DMS153 treated with DMSO at 0.1 percent for 48 hours (cell line): ENCODE results near the gene CDH22.

Experiments used
- DNase-seq: peaks from one replicate; lab custom pipeline; 2025; ENCODE audit not compliant: unreplicated experiment; lab: John Stamatoyannopoulos, UW

Gene CDH22

DNA sequence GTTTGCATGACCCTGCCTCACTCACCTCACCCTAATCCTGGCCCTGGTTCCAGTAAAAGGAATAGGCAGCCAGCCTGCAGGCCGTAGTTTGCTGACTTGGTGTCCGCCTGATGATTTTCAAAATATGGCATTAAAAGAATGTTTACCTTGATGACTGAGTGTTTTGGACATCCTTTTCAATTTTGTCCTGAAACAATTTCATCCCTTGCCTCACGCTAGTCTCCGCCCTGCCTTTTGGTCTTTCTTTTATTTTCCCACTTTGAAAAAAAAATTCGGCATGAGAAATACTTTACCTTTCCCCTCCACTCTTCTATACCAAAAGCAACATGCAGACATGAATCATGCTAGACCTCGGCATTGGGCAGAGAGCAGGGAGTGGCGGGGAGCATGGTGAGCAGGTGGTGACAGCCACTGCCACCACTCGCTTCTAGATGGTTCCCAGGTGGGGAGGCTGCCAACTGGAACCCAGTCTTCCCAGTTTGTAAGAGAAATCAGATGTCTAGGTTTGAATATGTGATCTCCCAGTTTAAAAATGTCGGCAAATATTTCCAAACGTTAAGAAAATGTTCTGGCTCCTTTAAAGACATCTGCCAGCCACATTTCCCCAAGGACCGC is 180.8 kb downstream of the CDH22 start:
- DNase-seq: no peak

DNA sequence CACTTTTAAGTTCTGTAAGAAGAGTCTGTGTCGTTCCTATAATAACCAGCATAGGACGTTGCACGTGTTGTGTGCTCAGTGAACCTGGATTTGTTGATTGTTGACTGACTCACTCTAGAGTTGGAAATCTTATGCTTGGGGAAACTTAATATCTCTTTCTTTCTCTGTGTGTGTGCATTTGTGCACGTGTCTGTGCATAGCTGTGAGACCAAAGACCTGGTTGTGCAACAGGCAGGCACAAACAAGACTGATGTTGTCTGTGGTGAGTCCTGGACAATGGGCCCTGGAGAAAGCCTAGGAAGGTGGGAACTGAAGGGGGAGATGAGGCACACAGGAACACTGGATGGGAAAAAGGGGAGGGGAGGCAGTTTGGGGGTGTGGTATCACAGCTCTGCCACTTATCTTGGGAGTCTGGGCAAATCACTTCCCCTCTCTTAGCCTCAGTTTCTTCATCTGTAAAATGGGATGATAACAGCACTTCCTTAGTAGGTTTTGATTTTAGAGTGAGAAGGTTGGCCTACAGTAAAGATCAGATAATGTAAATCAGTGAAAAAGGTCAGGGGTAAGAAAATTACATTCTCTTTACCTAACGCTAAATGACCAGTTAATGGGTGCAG is 181.8 kb downstream of the CDH22 start:
- no peak for DNase-seq
